Naive thymus-derived CD4-positive, alpha-beta T cell (primary cell): ENCODE measurements around the gene AVPI1. TPM values are rescaled to one million over a fixed set of nuclear protein-coding genes. Genes with fewer than 3 reads are reported as not detected.
A peak's percentile ranks its signal among the peaks of the same experiment; 100 is the strongest.
"Not testable (repeated sequence)": the region's sequence is repeated elsewhere in the genome, so short reads cannot be mapped to it uniquely, and the experiment has no call there.

Source experiments
- ATAC-seq: fragments of 150-1000 bp; cut with Tn5 transposase; 2 replicates; pipeline ENCODE4 v1.10.0; 2021; ENCODE audit warnings: mild to moderate bottlenecking, moderate library complexity
- CTCF ChIA-PET: fragments of 350-600 bp; sonication (Branson Sonifier 250); formaldehyde crosslinking; loops from one replicate; lab custom pipeline; 2021; ENCODE audit warnings: antibody characterized with exemption; lab: Charles Lee
- POLR2A ChIA-PET: fragments of 350-600 bp; sonication (Branson Sonifier 250); formaldehyde crosslinking; loops from one replicate; lab custom pipeline; 2021; ENCODE audit warnings: antibody characterized with exemption, inconsistent platforms; lab: Charles Lee
- DNase-seq, 9 donors: peaks; one replicate each; pipeline versions ENCODE4 v3.0.0 to v3.0.0-alpha.2; 2020 to 2022; ENCODE audit warnings: mixed read lengths in 1 of 9
- H3K27ac ChIP-seq: one replicate; pipeline ENCODE4 v1.7.0; 2013; ENCODE audit warnings: mild to moderate bottlenecking, low read depth, low read length, moderate library complexity
- H3K27me3 ChIP-seq, 2 donors: one replicate each; pipeline ENCODE4 v1.7.0; 2013; ENCODE audit warnings: low read length in 2 of 2, mild to moderate bottlenecking in 2 of 2, moderate library complexity in 2 of 2; ENCODE audit not compliant: control insufficient read depth in 2 of 2, insufficient read depth in 2 of 2
- H3K36me3 ChIP-seq, 3 experiments: 1 replicate in 2 of 3; 2 replicates in 1 of 3; pipeline ENCODE4 v1.7.0; 2013; ENCODE audit warnings: low read length in 3 of 3, mild to moderate bottlenecking in 3 of 3, moderate library complexity in 1 of 3; ENCODE audit not compliant: insufficient read depth in 3 of 3, control insufficient read depth in 2 of 3
- H3K4me1 ChIP-seq, 2 donors: one replicate each; pipeline ENCODE4 v1.7.0; 2013; ENCODE audit warnings: low read length in 2 of 2, mild to moderate bottlenecking in 2 of 2, moderate library complexity in 1 of 2; ENCODE audit not compliant: control insufficient read depth in 2 of 2, insufficient read depth in 2 of 2
- H3K4me3 ChIP-seq: 2 replicates; pipeline ENCODE4 v1.7.0; 2013; ENCODE audit warnings: mild to moderate bottlenecking, low read length
- H3K9me3 ChIP-seq, 3 experiments: 1 replicate in 2 of 3; 2 replicates in 1 of 3; pipeline ENCODE4 v1.7.0; 2013; ENCODE audit warnings: low read length in 3 of 3; ENCODE audit not compliant: control insufficient read depth in 2 of 3
- H3K27ac Mint-ChIP-seq, 9 donors: one replicate each; pipeline ENCODE4 v1.8.0; 2020 to 2022; ENCODE audit warnings: mixed read lengths in 9 of 9, mild to moderate bottlenecking in 8 of 9, moderate library complexity in 5 of 9, inconsistent platforms in 2 of 9
- H3K27me3 Mint-ChIP-seq, 5 donors: one replicate each; pipeline ENCODE4 v1.8.0; 2021 to 2022; ENCODE audit warnings: mixed read lengths in 5 of 5, mild to moderate bottlenecking in 1 of 5
- H3K36me3 Mint-ChIP-seq, 5 donors: one replicate each; pipeline ENCODE4 v1.8.0; 2020 to 2022; ENCODE audit warnings: mixed read lengths in 5 of 5, mild to moderate bottlenecking in 3 of 5, inconsistent platforms in 1 of 5
- H3K4me1 Mint-ChIP-seq, 7 donors: one replicate each; pipeline ENCODE4 v1.8.0; 2020 to 2022; ENCODE audit warnings: mixed read lengths in 7 of 7, mild to moderate bottlenecking in 3 of 7, inconsistent platforms in 1 of 7
- H3K4me3 Mint-ChIP-seq, 10 donors: one replicate each; pipeline ENCODE4 v1.8.0; 2020 to 2022; ENCODE audit warnings: mild to moderate bottlenecking in 10 of 10, mixed read lengths in 10 of 10, moderate library complexity in 6 of 10, inconsistent platforms in 2 of 10
- H3K9me3 Mint-ChIP-seq, 11 donors: one replicate each; pipeline ENCODE4 v1.8.0; 2020 to 2022; ENCODE audit warnings: mixed read lengths in 11 of 11, mild to moderate bottlenecking in 4 of 11, inconsistent platforms in 1 of 11, moderate library complexity in 1 of 11
- intact Hi-C, 2 donors: fragments of 100-400 bp; cut with micrococcal nuclease; formaldehyde crosslinking; loops; one replicate each; pipeline ENCODE4 v1.15.1; 2023
- polyA plus RNA-seq, 2 donors: library from polyadenylated mRNA; unstranded; fragments of 300-500 nt; fragmentation: Illumina TruSeq; gene quantifications; one replicate each; pipeline ENCODE4 v1.2.3, GENCODE V29; 2021
- total RNA-seq, 6 experiments: library from RNA in 5 of 6; stranded (reverse) in 5 of 6; gene quantifications; 1 replicate in 5 of 6; 2 replicates in 1 of 6; pipeline ENCODE4 v1.2.3 and lab custom pipeline; 2021 to 2026

The AVPI1 gene
- total and polyA plus RNA-seq, 7 experiments from 2014 or later = 0.65 to 10.6 (median 2.2) TPM

GRCh38 chr10:97703398-97704067 is 16.5 kb upstream of the AVPI1 start:
- Histone ChIP-seq H3K4me3 (no peak overlapping the region), H3K36me3 (no peaks in the 10 kb centered on the region), H3K27ac (no peak overlapping the region), H3K27me3 (no peaks in the 10 kb centered on the region), H3K9me3 (no peaks in the 10 kb centered on the region), H3K4me1 (no peaks in the 10 kb centered on the region)
- ATAC-seq = no peak
- peaks cover 0 to 2% (median 0%) of the 10 kb centered on the region in 11 donors for H3K9me3 Mint-ChIP-seq
- ChIA-PET POLR2A (interaction anchor here (1.1 kb wide), 1 partner anchor 12 kb away, joined by 4 read pairs; no protein-coding TSS in a partner anchor), CTCF (interaction anchor here (0.5 to 3.6 kb wide), 7 partner anchors 9 to 28 kb away, joined by 3 to 37 read pairs (median 4); partner anchors contain the start of genes AVPI1 and MARVELD1)
- peaks cover 0 to 6% (median 0%) of the 10 kb centered on the region in 7 donors for H3K4me1 Mint-ChIP-seq
- no peak overlapping the region for H3K4me3 Mint-ChIP-seq
- intact Hi-C loops = loop anchor here in 1 of 2 donors (5.0 to 10.0 kb wide), 2 partner anchors 149 to 341 kb away; no protein-coding TSS in a partner anchor
- no peak overlapping the region for H3K27ac Mint-ChIP-seq
- no peaks in the 10 kb centered on the region for H3K36me3 Mint-ChIP-seq
- DNase-seq = no peak
- H3K27me3 Mint-ChIP-seq = peaks cover 4 to 22% (median 6%) of the 10 kb centered on the region in 5 donors

GRCh38 chr10:97701438-97702069 is 14.5 kb upstream of the AVPI1 start:
- DNase-seq = peak in 8 of 9 donors; percentile 35 to 66 (median 56)
- no peak overlapping the region for H3K27ac ChIP-seq
- Mint-ChIP-seq H3K4me3 (no peak overlapping the region), H3K9me3 (peaks cover 0 to 2% (median 0%) of the 10 kb centered on the region in 11 donors), H3K27me3 (peaks cover 0 to 19% (median 6%) of the 10 kb centered on the region in 5 donors), H3K4me1 (peaks cover 0 to 6% (median 0%) of the 10 kb centered on the region in 7 donors), H3K27ac (no peak overlapping the region), H3K36me3 (no peaks in the 10 kb centered on the region)
- intact Hi-C loops = loop anchor here (1.0 to 10.0 kb wide), 8 partner anchors 13 to 344 kb away; partner anchors contain the start of gene AVPI1 (in 2 of the 2)
- ChIA-PET CTCF (interaction anchor here (0.6 to 3.6 kb wide), 21 partner anchors 8 to 374 kb away, joined by 3 to 37 read pairs (median 5); partner anchors contain the start of genes AVPI1 and ZFYVE27), POLR2A (interaction anchor here (0.9 to 1.6 kb wide), 4 partner anchors 15 to 35 kb away, joined by 3 to 5 read pairs (median 4); partner anchors contain the start of genes AVPI1 and ZFYVE27)
- H3K36me3 ChIP-seq = no peaks in the 10 kb centered on the region
- ATAC-seq = peak; percentile 97
- H3K4me3 ChIP-seq = no peak overlapping the region
- H3K27me3 ChIP-seq = no peaks in the 10 kb centered on the region
- H3K9me3 ChIP-seq = no peaks in the 10 kb centered on the region
- H3K4me1 ChIP-seq = no peaks in the 10 kb centered on the region

- H3K9me3 ChIP-seq, H3K27ac ChIP-seq, H3K27me3 ChIP-seq, ATAC-seq, intact Hi-C loops, H3K4me1 ChIP-seq, H3K27ac Mint-ChIP-seq, H3K36me3 ChIP-seq, DNase-seq, H3K36me3 Mint-ChIP-seq, H3K9me3 Mint-ChIP-seq, H3K4me3 Mint-ChIP-seq, H3K4me1 Mint-ChIP-seq, H3K4me3 ChIP-seq: not testable (repeated sequence)
- H3K27me3 Mint-ChIP-seq = peaks cover 0 to 15% (median 4%) of the 10 kb centered on the region in 5 donors
- CTCF ChIA-PET = interaction anchor here (1.1 to 2.0 kb wide), 2 partner anchors 10 to 11 kb away, joined by 3 to 5 read pairs; partner anchors contain the start of gene AVPI1
- POLR2A ChIA-PET = interaction anchor here (1.5 kb wide), 1 partner anchor 11 kb away, joined by 6 read pairs; the partner anchor contains the start of gene AVPI1
These were observed 11.1 kb upstream of the AVPI1 start for GRCh38 chr10:97698072-97698655.

- no peak overlapping the region for H3K27ac Mint-ChIP-seq
- no peak for DNase-seq
These were observed 3.1 kb upstream of the AVPI1 start for GRCh38 chr10:97690133-97690532.

DNA sequence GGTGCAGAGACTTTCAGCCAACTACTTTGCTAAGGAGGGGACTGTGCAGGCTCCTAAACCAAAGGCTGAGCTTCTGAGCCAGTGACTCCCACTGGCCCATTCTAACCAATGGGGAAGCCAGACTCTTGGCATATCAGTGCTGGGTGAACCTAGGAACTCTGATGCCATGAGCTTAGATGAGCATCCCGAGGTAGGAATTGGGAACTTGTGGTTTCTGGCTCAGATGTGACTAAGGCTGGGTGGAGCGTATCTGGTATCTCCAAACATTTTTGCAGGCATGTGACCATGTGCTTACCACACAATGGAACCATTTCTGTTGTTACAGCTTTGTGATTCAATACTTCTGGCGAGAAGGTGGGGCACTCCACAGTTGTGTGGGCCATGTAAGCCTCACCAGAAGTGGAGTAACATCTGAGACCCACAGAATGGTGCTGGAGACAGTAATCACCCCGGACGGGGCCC is 2.5 kb upstream of the AVPI1 start:
- Histone ChIP-seq H3K36me3 (no peaks in the 10 kb centered on the region), H3K27me3 (no peaks in the 10 kb centered on the region), H3K9me3 (no peaks in the 10 kb centered on the region), H3K27ac (no peak overlapping the region), H3K4me3 (no peak overlapping the region), H3K4me1 (peaks cover 5 to 25% of the 10 kb centered on the region in 2 donors)
- H3K9me3 Mint-ChIP-seq = peaks cover 0 to 1% (median 0%) of the 10 kb centered on the region in 11 donors
- H3K4me1 Mint-ChIP-seq = peaks cover 9 to 30% (median 19%) of the 10 kb centered on the region in 7 donors
- ATAC-seq (peak; percentile 17), DNase-seq (no peak)
- intact Hi-C loops = loop anchor here in 1 of 2 donors (5.0 kb wide), 2 partner anchors 158 to 443 kb away; partner anchors contain the start of genes GOLGA7B and R3HCC1L
- peaks cover 0 to 11% (median 0%) of the 10 kb centered on the region in 5 donors for H3K27me3 Mint-ChIP-seq
- ChIA-PET POLR2A (no interaction called here), CTCF (interaction anchor here (5.1 kb wide), 1 partner anchor 43 kb away, joined by 19 read pairs; no protein-coding TSS in a partner anchor)
- no peak overlapping the region for H3K4me3 Mint-ChIP-seq
- no peak overlapping the region for H3K27ac Mint-ChIP-seq
- H3K36me3 Mint-ChIP-seq = no peaks in the 10 kb centered on the region

More at GRCh38 chr10:97690133-97690532, 3.1 kb upstream of the AVPI1 start:
- intact Hi-C loops = no loop called here
- H3K9me3 Mint-ChIP-seq = peaks cover 0 to 1% (median 0%) of the 10 kb centered on the region in 11 donors
- POLR2A ChIA-PET = no interaction called here
- no peak for ATAC-seq
- H3K36me3 Mint-ChIP-seq = no peaks in the 10 kb centered on the region
- no peak overlapping the region for H3K27ac ChIP-seq
- no peaks in the 10 kb centered on the region for H3K9me3 ChIP-seq
- no peaks in the 10 kb centered on the region for H3K27me3 ChIP-seq
- H3K4me3 ChIP-seq = no peak overlapping the region
- CTCF ChIA-PET = interaction anchor here (5.1 kb wide), 1 partner anchor 42 kb away, joined by 19 read pairs; no protein-coding TSS in a partner anchor
- peaks cover 9 to 27% (median 15%) of the 10 kb centered on the region in 7 donors for H3K4me1 Mint-ChIP-seq
- H3K4me3 Mint-ChIP-seq = no peak overlapping the region
- peaks cover 5 to 20% of the 10 kb centered on the region in 2 donors for H3K4me1 ChIP-seq
- H3K27me3 Mint-ChIP-seq = peaks cover 0 to 12% (median 0%) of the 10 kb centered on the region in 5 donors
- H3K36me3 ChIP-seq = no peaks in the 10 kb centered on the region
